Smooth muscle cell (in vitro differentiated cells): ENCODE results near the gene MYL5. TPM values are rescaled to one million over a fixed set of nuclear protein-coding genes. Genes with fewer than 3 reads are reported as not detected.
A peak's percentile ranks its signal among the peaks of the same experiment; 100 is the strongest.

Experiments
- DNase-seq: peaks from one replicate; lab custom pipeline; 2025; ENCODE audit not compliant: unreplicated experiment; lab: John Stamatoyannopoulos, UW
- H2AFZ ChIP-seq: fragments of 200-600 bp; sonication (generic); 2 replicates; pipeline ENCODE4 v1.6.0; 2016; ENCODE audit warnings: antibody characterized with exemption, low read depth, mild to moderate bottlenecking
- H3F3A ChIP-seq: fragments of 200-600 bp; sonication (generic); 2 replicates; pipeline ENCODE4 v1.6.0; 2017; ENCODE audit warnings: antibody characterized with exemption, low read depth
- H3K27ac ChIP-seq: fragments of 200-600 bp; sonication (generic); 2 replicates; pipeline ENCODE4 v1.5.1; 2016; ENCODE audit warnings: low read depth, mild to moderate bottlenecking
- H3K27me3 ChIP-seq: fragments of 200-600 bp; sonication (generic); 2 replicates; pipeline ENCODE4 v1.6.1; 2016; ENCODE audit warnings: low read depth, mild to moderate bottlenecking
- H3K36me3 ChIP-seq: fragments of 200-600 bp; sonication (generic); 2 replicates; pipeline ENCODE4 v1.5.1; 2016; ENCODE audit warnings: low read depth
- H3K4me1 ChIP-seq: fragments of 200-600 bp; sonication (generic); 2 replicates; pipeline ENCODE4 v1.5.1; 2016; ENCODE audit warnings: low read depth
- H3K4me2 ChIP-seq: fragments of 200-600 bp; sonication (generic); 2 replicates; pipeline ENCODE4 v1.6.0; 2016; ENCODE audit warnings: mild to moderate bottlenecking
- H3K4me3 ChIP-seq: fragments of 200-600 bp; sonication (generic); 2 replicates; pipeline ENCODE4 v1.5.1; 2016; ENCODE audit warnings: mild to moderate bottlenecking
- H3K79me2 ChIP-seq: fragments of 200-600 bp; sonication (generic); 2 replicates; pipeline ENCODE4 v1.6.0; 2016; ENCODE audit warnings: low read depth, mild to moderate bottlenecking
- H3K9ac ChIP-seq: fragments of 200-600 bp; sonication (generic); 2 replicates; pipeline ENCODE4 v1.6.0; 2016; ENCODE audit warnings: low read depth
- H3K9me3 ChIP-seq: fragments of 200-600 bp; sonication (generic); replicated peaks from 2 replicates; pipeline ENCODE4 v1.5.1; 2016; ENCODE audit warnings: low read depth
- H4K20me1 ChIP-seq: fragments of 200-600 bp; sonication (generic); 2 replicates; pipeline ENCODE4 v1.6.0; 2016; ENCODE audit warnings: low read depth
- WGBS: methylation state at CpG from one replicate; pipeline ENCODE4 v1.1.7; 2016; ENCODE audit warnings: low lambda C conversion rate; 5-methylcytosine and 5-hydroxymethylcytosine counted together
- polyA plus RNA-seq: library from polyadenylated mRNA; unstranded; fragments of >200 nt; fragmentation: Nextera tagmentation; extraction: Ambion mirVana; gene quantifications from 2 replicates; pipeline ENCODE4 v1.2.1, GENCODE V29; 2016
- total RNA-seq: library from RNA; depleted of rRNA; stranded (reverse); fragments of >200 nt; gene quantifications from 2 replicates; pipeline ENCODE4 v1.2.3, GENCODE V29; 2014
- TF ChIP-seq, protein P1 (sequence below): fragments of 200-600 bp; sonication (generic); IDR thresholded peaks from 2 replicates; pipeline ENCODE4 v1.5.1; 2017; ENCODE audit warnings: borderline replicate concordance, mild to moderate bottlenecking, antibody characterized with exemption; ENCODE audit not compliant: insufficient read depth, poor library complexity, severe bottlenecking

The MYL5 gene
- total and polyA plus RNA-seq, 2 experiments from 2014 or later = 6.7 to 6.8 TPM

DNA sequence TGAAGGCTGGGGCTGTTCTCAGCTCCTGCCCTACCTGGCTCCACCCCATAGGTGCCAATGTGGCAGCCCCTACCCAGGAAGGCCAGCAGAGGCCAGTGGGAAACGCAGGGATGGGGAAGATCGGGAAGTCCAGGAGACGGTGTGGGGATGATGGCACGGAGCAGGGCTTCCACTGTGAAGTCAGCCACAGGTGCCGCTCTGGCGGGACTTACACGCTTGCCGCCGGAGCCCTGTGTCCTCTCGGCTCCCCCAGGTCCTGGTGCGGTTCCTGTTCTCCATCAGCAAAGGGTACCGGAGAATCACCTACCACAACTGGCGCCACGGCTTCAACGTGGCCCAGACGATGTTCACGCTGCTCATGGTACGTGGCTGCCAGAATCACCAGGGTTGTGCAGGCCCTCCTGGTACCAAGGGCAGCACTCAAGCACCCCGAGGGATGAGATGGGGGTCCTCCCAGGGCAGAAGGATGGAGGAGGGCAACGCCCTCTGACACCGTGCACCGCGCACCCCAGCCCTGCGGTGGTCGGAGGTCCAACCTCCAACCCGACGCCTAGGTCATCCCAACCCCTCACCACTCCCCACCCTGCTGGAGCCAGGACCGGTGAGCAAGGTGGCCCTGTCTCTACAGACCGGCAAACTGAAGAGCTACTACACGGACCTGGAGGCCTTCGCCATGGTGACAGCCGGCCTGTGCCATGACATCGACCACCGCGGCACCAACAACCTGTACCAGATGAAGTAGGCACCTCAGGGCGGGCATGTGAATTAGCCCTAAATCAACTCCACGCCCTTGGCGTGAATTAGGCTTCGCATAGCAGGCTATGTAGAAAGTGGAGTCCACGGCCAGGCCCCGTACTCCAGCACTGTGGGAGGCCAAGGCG, 12.2 kb upstream of the MYL5 start:
- no peak overlapping the region for H2AFZ ChIP-seq
- H3K36me3 ChIP-seq = no peaks in the 10 kb centered on the region
- no peaks in the 10 kb centered on the region for H3K27me3 ChIP-seq
- TF ChIP-seq, protein P1, sequence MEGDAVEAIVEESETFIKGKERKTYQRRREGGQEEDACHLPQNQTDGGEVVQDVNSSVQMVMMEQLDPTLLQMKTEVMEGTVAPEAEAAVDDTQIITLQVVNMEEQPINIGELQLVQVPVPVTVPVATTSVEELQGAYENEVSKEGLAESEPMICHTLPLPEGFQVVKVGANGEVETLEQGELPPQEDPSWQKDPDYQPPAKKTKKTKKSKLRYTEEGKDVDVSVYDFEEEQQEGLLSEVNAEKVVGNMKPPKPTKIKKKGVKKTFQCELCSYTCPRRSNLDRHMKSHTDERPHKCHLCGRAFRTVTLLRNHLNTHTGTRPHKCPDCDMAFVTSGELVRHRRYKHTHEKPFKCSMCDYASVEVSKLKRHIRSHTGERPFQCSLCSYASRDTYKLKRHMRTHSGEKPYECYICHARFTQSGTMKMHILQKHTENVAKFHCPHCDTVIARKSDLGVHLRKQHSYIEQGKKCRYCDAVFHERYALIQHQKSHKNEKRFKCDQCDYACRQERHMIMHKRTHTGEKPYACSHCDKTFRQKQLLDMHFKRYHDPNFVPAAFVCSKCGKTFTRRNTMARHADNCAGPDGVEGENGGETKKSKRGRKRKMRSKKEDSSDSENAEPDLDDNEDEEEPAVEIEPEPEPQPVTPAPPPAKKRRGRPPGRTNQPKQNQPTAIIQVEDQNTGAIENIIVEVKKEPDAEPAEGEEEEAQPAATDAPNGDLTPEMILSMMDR = no peak
- H3K4me2 ChIP-seq = no peak overlapping the region
- no peak for DNase-seq
- peaks cover 7% of the 10 kb centered on the region for H3K4me1 ChIP-seq
- no peaks in the 10 kb centered on the region for H4K20me1 ChIP-seq
- no peak overlapping the region for H3K4me3 ChIP-seq
- no peak overlapping the region for H3K9ac ChIP-seq
- no peaks in the 10 kb centered on the region for H3K79me2 ChIP-seq
- no peaks in the 10 kb centered on the region for H3F3A ChIP-seq
- WGBS = 98% methylated on average over 42 of the region's 42 CpGs
- H3K9me3 ChIP-seq = no peaks in the 10 kb centered on the region
- H3K27ac ChIP-seq = no peak overlapping the region

DNA sequence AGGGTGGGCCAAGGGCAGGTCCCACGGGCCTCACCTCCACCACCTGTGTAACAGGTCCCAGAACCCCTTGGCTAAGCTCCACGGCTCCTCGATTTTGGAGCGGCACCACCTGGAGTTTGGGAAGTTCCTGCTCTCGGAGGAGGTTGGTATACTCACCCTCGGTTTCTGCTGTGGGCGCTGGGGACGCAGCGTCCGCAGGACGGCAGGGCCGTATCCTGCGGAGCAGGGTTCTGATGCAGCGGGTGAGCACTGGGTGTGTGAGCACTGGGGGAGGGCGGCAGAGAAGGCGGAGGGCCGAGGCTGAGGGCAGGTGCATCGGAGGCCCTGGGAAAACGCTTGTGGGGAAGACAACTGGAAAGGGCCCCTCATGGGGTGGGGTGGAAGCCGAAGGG, 11.3 kb upstream of the MYL5 start:
- H3K4me3 ChIP-seq = peak overlapping the region; percentile 81
- H3K9ac ChIP-seq = peak overlapping the region; percentile 60

DNA sequence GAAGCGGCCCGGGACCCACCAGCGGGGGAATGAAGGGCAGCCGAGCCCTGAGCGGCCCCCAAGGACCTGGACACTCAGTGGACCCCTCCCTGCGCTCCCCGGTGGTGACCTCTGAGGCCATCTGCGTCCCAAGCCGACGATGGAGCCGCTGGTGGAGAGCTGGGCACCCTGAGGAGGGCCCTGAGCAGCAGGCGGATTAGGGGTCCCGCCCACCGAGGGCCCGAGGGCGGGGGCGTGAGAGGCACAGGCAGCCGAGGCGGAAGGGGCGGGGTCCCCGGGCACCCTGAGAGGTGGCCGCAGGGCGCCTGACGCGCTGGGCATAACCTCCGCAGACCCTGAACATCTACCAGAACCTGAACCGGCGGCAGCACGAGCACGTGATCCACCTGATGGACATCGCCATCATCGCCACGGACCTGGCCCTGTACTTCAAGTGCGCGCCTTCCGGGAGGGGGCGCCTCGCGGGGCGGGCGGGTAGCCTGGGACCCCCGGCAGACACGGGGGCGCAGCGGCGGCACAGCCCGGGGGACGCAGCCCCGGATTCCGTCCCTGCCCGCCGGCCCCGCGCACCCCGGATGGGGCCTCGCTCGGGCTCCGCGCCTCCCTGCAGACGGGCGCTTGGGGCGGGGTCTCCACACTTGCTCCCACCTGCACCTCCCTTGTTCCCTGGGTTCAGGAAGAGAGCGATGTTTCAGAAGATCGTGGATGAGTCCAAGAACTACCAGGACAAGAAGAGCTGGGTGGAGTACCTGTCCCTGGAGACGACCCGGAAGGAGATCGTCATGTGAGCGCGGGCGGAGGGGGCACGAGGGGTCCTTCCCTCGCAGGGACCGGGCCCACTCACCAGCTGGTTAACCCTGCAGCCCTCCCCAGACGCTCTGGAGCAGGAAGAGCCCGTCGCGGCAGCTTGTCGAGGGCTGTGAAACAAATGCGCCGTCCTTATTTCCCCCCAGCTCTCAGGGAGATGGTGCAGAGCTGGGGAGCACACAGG, 10.6 kb upstream of the MYL5 start:
- Histone ChIP-seq H2AFZ (peak overlapping the region; percentile 91), H3K27me3 (no peaks in the 10 kb centered on the region), H3K27ac (no peak overlapping the region), H3K9me3 (no peaks in the 10 kb centered on the region), H3K36me3 (no peaks in the 10 kb centered on the region), H3K9ac (peak overlapping the region; percentile 60), H3K4me2 (peak overlapping the region; percentile 96), H3K4me3 (peak overlapping the region; percentile 81), H3K79me2 (no peaks in the 10 kb centered on the region), H3F3A (no peaks in the 10 kb centered on the region), H4K20me1 (no peaks in the 10 kb centered on the region), H3K4me1 (peaks cover 7% of the 10 kb centered on the region)
- TF ChIP-seq, protein P1 = peak; percentile 31
- no peak for DNase-seq
- 6% methylated on average over 73 of the region's 80 CpGs for WGBS

More for the DNA sequence above, 11.3 kb upstream of the MYL5 start:
- Histone ChIP-seq H3K9me3 (no peaks in the 10 kb centered on the region), H3K36me3 (no peaks in the 10 kb centered on the region), H3K27me3 (no peaks in the 10 kb centered on the region), H2AFZ (peak overlapping the region; percentile 91), H3F3A (no peaks in the 10 kb centered on the region), H4K20me1 (no peaks in the 10 kb centered on the region), H3K79me2 (no peaks in the 10 kb centered on the region), H3K27ac (no peak overlapping the region), H3K4me2 (peak overlapping the region; percentile 96), H3K4me1 (peaks cover 7% of the 10 kb centered on the region)
- no peak for DNase-seq
- 72% methylated on average over 18 of the region's 20 CpGs for WGBS
- TF ChIP-seq, protein P1 = no peak
